Colon (tissue), 2 donors: ENCODE measurements around the gene CTU2.

Source experiments
- FAIRE-seq: peaks from 2 replicates; lab custom pipeline; 2012; peaks lifted over from hg19 to GRCh38; lab: Jason Lieb, UNC
- donor health status: control.
- donor health status: control.

The CTU2 gene

GRCh38 chr16:88681709-88682451, 24.4 kb upstream of the CTU2 start:
- no peak for FAIRE-seq

DNA sequence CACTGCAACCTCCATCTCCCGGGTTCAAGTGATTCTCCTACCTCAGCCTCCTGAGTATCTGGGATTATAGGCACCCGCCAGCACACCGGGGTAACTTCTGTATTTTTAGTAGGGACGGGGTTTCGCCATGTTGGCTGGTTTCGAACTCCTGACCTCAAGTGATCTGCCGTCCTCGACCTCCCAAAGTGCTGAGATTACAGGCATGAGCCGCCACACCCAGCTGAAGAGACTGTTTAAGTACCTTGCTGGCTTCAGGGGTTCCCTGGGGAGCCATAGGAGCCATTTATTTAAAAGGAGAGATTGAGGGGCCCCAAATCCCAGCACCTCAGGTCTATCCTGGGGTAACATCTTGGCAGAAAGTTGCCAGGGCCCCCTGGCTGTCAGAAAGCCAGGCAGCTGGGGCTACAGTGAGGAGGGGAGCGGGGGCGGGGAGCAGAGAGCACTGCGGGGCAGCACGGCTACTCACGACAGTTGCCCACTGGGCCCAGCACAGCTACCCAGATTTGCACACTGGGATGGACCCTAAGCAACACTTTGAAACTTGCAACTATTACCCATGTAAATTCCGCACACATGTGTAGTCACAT, 21.6 kb upstream of the CTU2 start:
- no peak for FAIRE-seq

DNA sequence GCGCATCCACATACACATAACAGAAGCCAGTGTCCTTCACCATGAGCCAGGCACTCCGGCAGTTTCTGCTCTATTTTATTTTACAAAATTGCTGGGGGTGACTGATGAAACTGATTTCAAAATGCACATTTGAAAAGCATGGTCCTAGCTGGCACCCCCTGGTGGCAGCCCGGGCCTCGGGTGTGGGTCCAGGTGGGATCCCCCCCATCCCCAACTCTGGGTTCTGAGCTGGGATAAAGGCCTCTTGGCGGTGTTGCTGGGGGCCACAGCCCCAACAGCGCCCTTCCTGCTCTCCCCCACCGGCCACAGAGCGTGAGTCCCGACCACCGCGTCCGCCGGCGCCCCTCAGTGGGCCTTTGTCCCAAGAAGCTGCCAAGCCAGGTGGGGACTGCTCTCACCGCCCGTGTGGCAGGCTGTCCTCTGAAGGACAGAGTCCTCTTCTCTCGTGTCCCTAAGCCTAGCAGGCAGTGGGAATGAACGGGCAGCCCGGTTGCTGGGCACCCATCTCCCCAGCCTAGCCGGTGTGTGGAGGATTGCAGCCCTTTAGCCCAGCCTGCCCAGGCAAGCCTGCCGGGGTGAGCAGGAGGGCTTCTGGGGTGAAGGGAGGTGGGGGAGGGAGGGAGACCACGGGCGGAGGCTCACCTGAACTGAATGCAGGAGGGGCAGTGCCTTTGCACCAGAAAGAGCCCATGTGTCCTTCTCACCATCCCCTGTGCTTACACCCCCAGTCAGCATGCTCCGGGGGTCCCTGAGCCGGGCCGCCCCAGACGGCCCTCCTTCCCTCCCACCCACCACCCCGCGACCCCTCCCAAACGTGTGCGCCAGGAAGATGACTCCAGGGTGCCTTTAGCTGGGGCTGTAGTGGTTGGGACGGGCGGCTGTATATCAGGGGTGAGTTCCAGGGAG, 20.9 kb upstream of the CTU2 start:
- no peak for FAIRE-seq

DNA sequence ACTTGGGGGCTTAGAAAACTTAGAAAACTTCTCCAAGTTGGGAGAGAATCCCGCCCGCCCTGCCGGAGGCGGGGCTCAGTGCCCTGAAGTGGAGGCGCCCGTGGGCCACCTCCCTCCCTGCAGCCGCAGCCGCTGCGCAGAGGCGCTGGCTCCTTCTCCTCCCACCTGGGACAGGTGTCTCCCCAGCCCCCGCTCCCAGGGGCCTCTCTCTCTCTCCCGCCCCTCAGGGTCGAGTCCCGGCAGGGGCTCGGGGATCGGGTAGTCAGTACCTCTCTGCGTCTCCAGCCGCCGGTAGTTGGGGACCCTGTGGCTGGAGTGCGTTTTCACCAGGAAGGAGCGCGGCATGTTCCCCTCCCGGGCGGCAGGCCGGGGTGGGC, 20.3 kb upstream of the CTU2 start:
- no peak for FAIRE-seq

GRCh38 chr16:88686439-88687253, 19.7 kb upstream of the CTU2 start, which contains the start of gene SNAI3:
SNAI3 (minus strand) TSS chr16:88686507; CDS start chr16:88686406, 101 bp downstream.
- no peak for FAIRE-seq

- FAIRE-seq, result no peak
These were observed 19.1 kb upstream of the CTU2 start for GRCh38 chr16:88687254-88687576.

GRCh38 chr16:88687676-88688012, 18.7 kb upstream of the CTU2 start:
- no peak for FAIRE-seq

DNA sequence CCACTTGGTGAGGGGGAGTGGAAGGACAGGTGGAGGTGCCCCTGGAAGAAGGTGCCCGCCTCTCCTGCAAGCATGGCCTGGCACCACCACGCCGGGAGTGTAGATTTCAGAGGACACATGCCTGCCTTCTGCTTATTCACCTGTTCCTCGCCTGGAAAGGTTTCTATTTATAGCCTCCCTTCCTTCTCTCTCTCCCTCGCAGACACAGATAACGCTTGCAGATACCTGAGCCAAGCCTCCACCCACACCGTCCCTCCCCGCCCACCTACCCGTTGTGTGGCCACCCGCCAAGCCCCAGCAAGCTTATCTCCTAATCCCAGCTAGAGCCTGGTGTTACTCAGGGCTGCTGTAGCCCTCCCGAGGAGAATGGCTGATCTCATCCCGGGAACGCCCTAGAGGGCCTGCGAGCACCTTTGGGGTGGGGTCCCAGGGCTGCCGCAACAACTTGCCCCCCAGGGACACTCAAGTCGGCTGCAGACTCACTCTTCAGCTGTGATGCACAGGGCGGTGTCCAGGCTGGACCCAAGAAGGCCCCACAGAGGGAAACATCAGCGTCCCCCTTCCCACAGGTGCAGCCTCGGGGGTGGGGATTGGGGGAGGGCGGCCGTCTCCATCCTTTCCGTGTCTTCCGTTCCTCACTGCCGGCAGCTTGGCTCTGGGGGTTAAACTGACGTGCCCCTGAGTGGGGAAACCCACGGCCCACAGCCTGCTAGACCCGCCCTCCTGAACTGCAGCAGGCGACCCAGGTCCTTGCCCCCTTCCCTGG, 18.1 kb upstream of the CTU2 start:
- FAIRE-seq, result no peak

DNA sequence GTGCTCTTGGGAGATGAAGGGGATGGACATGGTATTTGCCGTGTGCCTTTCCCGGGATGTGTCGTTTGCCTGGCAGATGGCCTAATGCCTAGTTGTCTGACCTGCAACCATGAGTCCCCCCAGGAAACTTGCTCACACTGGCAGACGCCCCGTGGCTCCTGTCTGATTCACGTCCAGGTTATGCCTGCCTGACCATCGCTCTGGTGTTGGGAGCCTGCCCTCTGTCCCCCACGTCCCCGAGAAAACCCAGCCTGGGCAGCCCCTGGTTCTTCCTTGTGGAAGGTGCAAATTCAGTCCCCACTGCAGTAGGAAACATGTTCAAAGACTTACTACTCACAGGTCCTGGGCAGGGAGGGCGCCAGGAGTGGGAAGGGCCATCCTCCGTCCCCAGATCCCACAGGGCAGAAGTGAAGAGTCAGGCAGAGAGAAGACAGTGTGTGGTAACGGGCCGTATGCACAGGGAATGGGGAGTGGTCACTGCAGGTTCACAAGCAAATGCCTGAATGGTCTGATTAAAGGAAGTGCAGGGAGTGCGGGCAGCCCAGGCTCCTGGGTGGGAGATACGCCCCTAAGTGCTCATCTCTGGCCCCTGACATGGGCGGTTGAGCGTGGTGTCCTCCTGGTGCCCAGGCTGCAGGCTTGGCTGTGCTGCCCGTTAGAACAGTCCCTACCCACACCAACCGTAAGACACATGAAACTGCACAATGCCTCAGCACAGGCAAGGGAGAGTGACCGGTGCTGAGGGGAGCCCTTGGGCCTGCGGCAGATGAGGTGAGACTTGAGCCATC, 15.8 kb upstream of the CTU2 start:
- FAIRE-seq, result no peak

DNA sequence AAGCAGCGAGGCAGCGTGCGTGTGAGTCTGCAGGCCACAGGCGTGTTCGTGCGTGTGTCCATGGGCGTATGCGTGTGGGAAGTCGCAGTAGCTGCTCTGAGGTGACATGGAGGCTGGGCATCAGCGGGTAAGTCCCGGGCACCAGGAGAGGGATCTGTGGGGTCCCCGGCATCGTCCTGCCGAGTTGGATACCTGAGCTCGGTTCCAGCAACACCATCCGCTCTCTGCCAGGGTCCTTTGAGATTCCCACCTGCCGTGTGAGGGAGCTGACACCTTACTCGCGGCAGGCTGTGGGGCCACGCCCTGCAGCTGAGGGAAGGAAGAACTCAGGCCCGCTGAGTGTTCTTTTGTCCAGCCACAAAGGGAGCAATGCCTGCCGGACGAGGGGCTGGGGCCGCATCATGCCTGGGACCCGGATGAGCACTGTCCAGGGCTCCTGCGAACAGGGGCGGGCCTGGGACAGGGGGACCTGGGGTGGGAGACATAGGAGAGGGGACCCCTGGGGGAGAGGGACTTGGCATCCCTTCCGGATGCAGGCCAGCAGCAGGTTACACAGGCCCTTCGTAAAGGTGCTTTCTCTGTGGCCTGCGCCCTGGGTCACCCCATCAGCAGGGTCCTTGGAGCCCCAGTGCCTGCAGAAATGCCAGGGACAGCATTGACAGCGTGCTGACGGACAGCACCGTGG, 15.0 kb upstream of the CTU2 start:
- no peak for FAIRE-seq

DNA sequence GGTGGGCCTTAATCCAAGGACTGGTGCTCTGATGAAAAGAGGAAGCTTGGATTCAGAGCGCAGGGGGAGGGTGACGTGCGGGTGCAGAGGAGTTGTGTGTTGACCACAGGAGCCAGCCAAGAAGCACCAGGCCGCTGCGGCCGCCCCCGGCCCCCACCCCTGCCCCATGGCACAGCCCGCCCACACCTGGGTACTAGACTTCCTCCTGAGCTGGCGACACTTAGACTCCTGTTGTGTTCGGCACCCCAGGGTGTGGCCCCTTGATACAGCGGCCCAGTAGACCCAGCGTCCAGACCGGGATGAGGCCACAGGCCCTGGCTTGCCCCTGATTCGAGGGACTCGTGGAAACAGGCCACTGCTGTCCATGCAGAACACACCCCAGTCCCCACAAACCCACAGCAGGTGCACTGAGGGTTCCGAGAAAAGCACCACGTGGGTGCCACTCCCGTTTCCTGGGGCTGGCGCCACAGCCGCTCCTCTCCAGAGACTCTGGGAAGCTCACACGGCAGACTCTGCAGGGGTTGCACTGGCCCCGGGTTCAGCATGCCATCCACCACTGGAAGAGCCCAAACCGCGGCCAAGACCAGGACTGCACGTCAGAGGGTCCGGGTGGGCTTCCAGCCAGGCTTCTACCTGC, 14.3 kb upstream of the CTU2 start:
- FAIRE-seq, result no peak

GRCh38 chr16:88692861-88693260, 13.4 kb upstream of the CTU2 start:
- no peak for FAIRE-seq

DNA sequence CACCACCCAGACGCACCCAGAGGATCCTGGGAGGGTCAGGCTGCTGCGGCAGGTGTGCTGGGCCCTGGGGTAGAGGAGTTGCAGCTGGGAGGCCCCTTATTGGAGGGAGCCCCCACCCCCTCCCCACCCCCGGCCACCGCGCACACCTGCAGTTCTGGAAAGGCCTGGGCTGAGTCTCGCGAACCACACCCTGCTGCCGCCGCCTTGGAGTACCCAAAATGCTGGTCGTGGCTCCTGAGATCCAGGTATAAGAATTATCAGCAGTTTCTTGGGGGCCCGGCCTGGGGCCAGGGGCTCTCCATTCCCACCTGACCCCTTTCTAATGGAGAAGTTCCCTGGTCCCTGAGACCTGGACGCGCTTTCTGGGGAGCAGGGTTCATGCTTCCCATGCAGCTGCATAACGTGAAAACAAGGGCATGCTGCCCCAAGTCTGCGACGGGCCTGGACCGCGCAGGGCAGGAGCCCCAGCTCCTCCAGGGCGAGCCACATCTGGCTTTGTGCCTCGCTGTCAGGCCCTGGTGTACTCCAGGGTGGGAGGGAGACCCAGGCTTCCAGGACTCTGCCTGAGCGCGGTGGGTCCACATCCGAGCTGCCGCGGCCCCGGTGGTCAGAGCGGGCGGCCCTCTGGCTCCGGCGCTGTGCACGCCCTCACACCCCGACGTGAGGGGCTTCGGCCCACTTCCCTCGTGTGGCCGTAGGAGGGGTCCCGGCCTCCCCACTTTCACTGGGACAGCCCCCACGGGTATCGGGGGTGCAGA, 12.7 kb upstream of the CTU2 start:
- FAIRE-seq, result no peak

DNA sequence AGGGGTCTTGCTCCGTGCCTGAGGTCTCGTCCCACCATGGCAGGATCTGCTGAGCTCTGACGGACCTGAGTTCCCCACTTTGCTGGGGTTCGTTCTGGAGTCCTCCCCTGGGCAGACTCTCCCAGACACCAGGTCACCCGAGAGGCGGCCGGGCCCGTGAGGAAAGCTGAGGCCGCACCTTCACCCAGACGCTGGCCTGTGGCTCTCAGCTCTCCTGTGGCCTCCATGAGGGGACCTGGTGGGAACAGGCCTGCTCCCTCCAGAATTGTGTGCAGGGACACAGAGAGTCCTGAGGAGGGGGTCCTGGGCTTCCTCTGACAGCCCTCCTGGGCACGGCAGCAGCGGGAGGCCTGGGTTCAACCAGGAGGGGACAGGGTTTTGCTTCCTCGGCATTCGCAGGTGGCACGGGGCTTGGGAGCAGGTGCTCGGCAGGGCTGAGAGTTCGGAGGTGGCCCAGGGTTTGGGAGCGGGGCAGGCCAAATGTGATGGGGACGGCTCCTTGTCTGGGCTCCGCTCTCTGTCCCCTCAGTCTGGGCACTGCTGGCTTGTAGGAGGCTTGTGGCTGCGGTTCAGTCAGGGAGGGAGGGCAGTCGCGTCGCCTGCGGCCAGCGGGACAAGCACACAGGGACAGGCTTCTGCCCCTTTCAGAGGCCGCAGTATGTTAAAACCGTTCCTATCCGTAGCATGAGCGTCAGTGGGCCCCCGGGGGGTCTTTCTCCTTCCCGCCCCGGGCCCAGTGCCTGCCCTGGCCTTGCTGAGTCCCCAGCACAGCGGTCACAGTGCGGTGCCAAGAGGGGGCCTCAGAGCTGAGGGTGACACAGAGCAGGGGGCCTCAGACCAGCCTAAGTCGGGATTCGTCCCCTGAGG, 11.8 kb upstream of the CTU2 start:
- no peak for FAIRE-seq

DNA sequence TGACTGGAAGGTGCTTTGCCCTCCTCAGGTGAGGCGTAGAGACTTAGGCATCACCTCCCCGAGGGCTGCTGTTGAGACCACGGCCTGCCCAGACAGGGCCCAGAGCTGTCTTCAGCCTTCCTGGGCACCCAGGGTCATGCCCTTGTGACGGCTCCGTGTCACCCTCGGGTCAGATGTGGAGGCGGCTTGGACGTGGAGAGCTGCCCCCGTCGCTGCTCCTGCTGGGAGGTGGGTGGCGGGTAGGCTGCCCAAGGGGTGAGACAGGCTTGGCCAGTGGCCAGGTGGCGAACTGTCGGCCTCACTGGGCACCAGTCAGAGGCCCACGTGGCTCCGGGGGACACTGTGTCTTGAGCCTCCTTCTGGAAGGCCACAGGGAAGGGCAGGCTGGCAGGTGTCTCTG, 11.1 kb upstream of the CTU2 start:
- FAIRE-seq, result no peak

GRCh38 chr16:88695753-88696152, 10.6 kb upstream of the CTU2 start:
- FAIRE-seq, result no peak

GRCh38 chr16:88696441-88696840, 9.9 kb upstream of the CTU2 start:
- FAIRE-seq, result no peak
